GM19463 (cell line): ENCODE measurements around the gene ABCC3.

Experiments used
- ATAC-seq: cut with Tn5 transposase; IDR thresholded peaks from one replicate; pipeline ENCODE4 v1.9.1; 2021; ENCODE audit warnings: mild to moderate bottlenecking, moderate library complexity; ENCODE audit not compliant: unreplicated experiment

The ABCC3 gene

DNA sequence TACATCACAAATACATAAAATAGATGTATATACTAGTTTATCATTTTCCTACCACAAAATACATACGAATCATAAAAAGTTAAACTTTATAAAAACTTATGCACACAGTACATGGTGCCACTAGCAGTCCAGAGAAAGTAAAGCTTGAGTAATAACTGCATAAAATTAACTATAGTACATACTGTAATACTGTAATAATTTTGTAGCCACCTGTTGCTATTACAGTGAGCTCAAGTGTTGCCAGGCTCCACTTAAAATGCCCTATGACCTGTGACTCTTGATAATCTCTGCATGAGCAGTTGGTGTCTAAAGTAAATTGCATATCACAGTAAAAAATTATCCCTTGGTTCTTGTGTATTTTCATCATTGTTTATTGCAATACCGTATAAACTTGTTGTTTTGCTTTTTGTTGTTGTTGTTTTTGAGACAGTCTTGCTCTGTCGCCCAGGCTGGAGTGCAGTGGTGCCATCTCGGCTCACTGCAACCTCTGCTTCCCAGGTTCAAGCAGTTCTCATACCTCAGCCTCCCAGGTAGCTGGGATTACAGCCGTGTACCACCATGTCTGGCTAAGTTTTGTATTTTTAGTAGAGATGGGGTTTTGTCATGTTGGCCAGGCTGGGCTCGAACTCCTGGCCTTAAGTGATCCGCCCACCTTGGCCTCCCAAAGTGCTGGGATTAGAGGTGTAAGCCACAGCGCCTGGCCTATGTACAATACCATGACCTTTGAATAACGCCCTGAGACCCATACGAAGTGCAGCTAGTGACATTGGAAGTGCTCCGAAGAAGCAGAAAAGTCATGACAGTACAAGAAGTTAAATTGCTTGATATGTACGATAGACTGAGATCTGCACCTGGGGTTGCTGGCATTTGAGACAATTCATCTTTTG is 91.3 kb downstream of the ABCC3 start:
- no peak for ATAC-seq

DNA sequence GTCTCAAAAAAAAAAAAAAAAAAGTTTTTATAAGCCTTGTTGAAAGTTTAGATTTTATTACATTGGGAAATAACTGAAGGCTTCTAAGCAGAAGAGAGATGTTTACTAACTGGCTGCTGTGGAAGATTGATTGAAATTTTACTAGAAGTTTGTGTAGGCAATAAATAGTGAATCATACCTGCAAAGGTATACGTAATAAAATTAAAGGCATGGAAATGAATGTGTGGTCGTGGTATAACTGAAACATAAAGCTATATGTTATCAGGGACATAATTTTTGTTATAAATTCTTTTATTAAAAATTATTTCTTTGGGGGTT is 93.4 kb downstream of the ABCC3 start:
- ATAC-seq, result no peak

DNA sequence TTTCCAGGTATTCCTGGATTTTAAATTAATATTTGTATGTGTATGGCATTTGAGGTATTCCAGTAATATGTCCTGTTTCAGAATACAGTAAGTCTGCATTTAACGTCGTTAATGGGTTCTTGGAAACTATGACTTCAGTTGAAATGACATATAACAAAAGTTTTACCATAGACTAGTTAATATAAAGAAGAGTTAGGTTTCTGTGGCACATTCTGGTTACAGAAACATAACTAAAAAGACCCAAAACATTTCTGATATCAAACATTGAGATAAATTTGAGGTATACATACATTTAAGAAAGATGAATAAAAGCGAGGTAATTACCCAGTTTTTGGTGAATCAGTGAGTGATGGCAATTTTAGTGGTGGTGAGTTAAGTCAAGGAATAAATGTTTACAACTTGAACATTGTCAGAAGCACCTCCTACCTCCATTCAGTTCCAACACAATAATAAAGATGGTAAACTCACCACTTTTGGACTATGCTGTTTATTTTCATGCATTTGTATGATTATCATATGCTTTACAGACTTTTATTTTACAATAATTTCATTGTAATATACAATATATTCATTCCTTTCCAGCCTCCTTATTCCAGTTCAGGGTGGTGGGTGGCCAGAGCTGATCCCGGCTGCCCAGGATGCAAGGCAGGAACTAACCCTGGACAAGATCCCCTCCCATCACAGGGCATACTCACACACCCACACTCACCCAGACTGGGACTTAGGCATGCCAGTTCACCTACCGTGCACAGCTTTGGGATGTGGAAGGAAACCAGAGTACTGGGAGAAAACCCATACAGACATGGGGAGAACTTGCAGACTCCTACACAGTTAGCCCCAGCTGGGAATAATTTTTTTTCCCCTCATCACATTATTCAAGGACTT is 94.4 kb downstream of the ABCC3 start:
- no peak for ATAC-seq

DNA sequence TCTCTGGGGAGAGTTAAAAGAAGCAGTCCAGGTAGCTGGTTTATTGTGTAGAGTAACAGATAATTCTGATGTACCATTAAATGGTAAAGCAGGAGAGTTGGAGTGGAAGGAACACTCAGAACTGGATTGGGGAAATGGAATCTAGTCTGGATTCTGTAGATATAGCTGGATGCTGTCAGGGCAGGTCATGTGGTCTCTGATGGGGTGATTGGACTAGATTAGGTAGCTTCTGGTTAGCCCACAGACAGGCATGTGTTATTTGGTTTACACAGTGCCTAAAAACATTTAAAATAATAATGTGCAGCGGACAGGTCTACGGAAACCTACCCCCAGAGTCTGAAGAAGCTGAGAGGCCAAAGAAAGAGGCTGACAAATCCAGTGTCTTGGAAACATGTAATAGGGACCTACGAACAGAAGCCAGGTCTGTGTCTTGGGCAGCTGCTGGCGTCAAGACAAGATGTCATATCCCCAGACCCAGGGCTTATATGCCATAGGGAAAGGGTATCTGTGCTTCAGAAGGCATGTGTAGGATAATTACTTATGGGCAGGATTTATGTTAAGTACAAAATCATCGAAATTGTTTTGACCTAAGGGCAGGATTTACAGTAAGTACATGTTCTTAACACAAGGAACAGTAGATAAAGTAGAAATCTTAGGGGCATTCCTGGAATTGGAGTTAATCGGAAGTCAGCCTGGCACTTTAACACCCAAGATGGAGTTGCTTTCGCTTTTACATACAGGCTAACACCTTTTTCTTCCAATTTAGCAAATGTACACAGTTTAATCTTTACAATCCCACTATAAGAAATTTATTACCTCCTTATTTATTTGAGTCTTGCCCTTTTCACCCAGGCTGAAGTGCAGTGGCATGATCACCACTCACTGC is 97.1 kb downstream of the ABCC3 start:
- ATAC-seq, result no peak

DNA sequence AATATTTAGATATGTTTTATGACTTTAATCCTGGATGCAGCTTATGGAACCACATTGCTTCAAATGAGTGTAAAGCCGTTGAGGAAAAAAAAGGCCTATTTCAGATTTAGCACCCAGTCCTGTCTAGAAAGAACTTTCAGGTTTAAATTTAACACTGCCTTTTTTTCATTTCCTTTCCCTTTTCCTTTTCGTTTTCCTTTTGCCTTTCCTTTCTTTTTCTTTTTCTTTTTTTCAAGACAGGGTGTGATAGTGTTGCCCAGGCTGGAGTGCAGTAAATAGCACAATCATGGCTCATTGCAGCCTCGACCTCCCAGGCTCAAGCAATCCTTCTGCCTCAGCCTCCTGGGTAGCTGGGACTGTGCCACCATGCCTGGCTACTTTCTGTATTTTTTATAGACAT is 100.6 kb downstream of the ABCC3 start:
- no peak for ATAC-seq

DNA sequence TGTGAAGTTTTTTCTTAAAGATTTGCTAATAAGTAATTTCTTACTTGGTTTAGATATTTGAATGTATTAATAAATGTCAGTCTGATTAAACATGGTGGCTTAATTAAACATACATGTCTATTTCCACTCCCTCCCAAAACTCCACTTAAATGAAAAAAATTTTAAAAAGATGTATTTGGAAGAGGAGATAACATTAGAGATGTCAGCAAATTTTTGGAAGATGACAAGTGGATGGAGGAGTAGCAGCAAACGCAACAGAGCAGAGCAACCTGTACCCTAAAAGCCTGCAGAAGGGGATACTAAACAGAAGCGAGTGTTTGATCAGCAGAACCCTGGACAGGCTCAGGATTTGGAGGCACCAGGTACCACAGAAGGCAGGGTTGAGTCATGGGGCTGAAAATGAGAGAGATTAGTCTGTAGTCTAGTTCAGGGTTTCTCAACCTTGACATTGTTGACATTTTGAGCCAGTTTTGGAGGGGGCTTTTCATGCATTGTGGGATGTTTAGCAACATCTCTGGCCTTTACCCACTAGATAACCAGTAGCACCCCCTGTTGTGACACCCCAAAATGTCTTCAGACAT is 102.5 kb downstream of the ABCC3 start:
- ATAC-seq, result no peak

DNA sequence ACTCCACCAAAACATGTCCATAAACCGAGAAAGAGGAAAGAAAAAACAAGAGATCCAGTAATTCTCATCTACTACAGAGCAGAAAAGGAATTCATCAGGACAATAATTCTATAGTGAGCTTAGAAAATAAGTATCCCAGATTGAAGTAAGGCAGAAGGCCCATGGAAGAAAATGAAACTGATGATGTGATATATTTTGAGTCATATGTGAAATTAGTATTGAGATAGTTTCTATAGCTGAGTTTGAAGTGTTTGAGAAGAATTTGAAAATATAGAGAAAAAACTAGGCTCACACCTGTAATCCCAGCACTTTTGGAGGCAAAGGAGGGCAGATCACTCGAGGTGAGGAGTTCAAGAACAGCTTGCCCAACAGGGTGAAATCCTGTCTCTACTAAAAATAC is 104.4 kb downstream of the ABCC3 start:
- no peak for ATAC-seq
